Lower lobe of right lung (tissue), 2 donors: ENCODE results near the gene GNB2. TPM values are rescaled to one million over a fixed set of nuclear protein-coding genes. Genes with fewer than 3 reads are reported as not detected.

Source experiments
- ATAC-seq, 2 donors: fragments of 200-7000 bp; cut with Tn5 transposase; one replicate each; pipeline ENCODE4 v1.9.1; 2020 to 2022; ENCODE audit warnings: mild to moderate bottlenecking in 2 of 2, moderate library complexity in 2 of 2
- DNase-seq: peaks from one replicate; pipeline ENCODE4 v3.0.0-alpha.2; 2020
- H3K27ac ChIP-seq: fragments of 200-600 bp; one replicate; pipeline ENCODE4 v1.8.0; 2022
- H3K27me3 ChIP-seq: fragments of 200-600 bp; one replicate; pipeline ENCODE4 v1.8.0; 2022; ENCODE audit warnings: low read depth
- H3K36me3 ChIP-seq: fragments of 200-600 bp; one replicate; pipeline ENCODE4 v1.8.0; 2022; ENCODE audit warnings: mild to moderate bottlenecking
- H3K4me1 ChIP-seq: fragments of 200-600 bp; one replicate; pipeline ENCODE4 v1.8.0; 2022
- H3K4me3 ChIP-seq: fragments of 200-600 bp; one replicate; pipeline ENCODE4 v1.8.0; 2022; ENCODE audit warnings: mild to moderate bottlenecking
- H3K9me3 ChIP-seq: fragments of 200-600 bp; one replicate; pipeline ENCODE4 v1.8.0; 2022
- CTCF ChIP-seq: fragments of 200-600 bp; IDR thresholded peaks from one replicate; pipeline ENCODE4 v1.8.0; 2022; ENCODE audit warnings: antibody characterized with exemption, mild to moderate bottlenecking
- intact Hi-C: fragments of 100-400 bp; cut with DNase I; formaldehyde crosslinking; loops from one replicate; pipeline ENCODE4 v1.11.0; 2022
- total RNA-seq: library from RNA; stranded (reverse); fragmentation: NEBNext Ultra II Directional; extraction: Animal tissue kit (Norgen Biotek cat#: 25700); gene quantifications from one replicate; pipeline ENCODE4 v1.2.1, GENCODE V29; 2021
- donor health status: DM: no; HTN: yes; CAD: no; lungs with severe emphysema.

GNB2 gene
- total RNA-seq, 1 donor from 2014 or later: 247 TPM

GRCh38 chr7:100705753-100706671 is 32.5 kb downstream of the GNB2 start, which contains the start of gene POP7:
TSS of gene POP7 (plus strand) at chr7:100706121. CDS start at chr7:100706831, 710 bp downstream.
- Histone ChIP-seq H3K9me3 (no peaks in the 10 kb centered on the region), H3K4me1 (peaks cover 22% of the 10 kb centered on the region), H3K36me3 (no peaks in the 10 kb centered on the region), H3K4me3 (peak within 1 kb of the TSS; percentile 90), H3K27me3 (no peaks in the 10 kb centered on the region), H3K27ac (peak within 1 kb of the TSS; percentile 96)
- intact Hi-C loops: no loop called here
- DNase-seq: peak; percentile 99
- peak; percentile 98 to 99 for ATAC-seq
- no peak for TF ChIP-seq CTCF

GRCh38 chr7:100706672-100707311 is 33.3 kb downstream of the GNB2 start:
- Histone ChIP-seq H3K36me3 (no peaks in the 10 kb centered on the region), H3K27me3 (no peaks in the 10 kb centered on the region), H3K4me1 (peaks cover 22% of the 10 kb centered on the region), H3K9me3 (no peaks in the 10 kb centered on the region), H3K4me3 (peak overlapping the region; percentile 90), H3K27ac (peak overlapping the region; percentile 96)
- TF ChIP-seq CTCF: no peak
- DNase-seq (peak; percentile 56), ATAC-seq (no peak)
- intact Hi-C loops: no loop called here

- ATAC-seq (no peak), DNase-seq (no peak)
- H3K27ac ChIP-seq: no peak overlapping the region
- H3K36me3 ChIP-seq: no peaks in the 10 kb centered on the region
- TF ChIP-seq CTCF: no peak
- no peaks in the 10 kb centered on the region for H3K27me3 ChIP-seq
- peaks cover 22% of the 10 kb centered on the region for H3K4me1 ChIP-seq
- H3K9me3 ChIP-seq: no peaks in the 10 kb centered on the region
- intact Hi-C loops: no loop called here
- no peak overlapping the region for H3K4me3 ChIP-seq
These were observed 34.9 kb downstream of the GNB2 start for GRCh38 chr7:100708395-100708794.

- no peak overlapping the region for H3K27ac ChIP-seq
- DNase-seq (no peak), ATAC-seq (no peak)
- H3K9me3 ChIP-seq: no peaks in the 10 kb centered on the region
- intact Hi-C loops: no loop called here
- H3K4me3 ChIP-seq: no peak overlapping the region
- TF ChIP-seq CTCF: no peak
- H3K4me1 ChIP-seq: peaks cover 15% of the 10 kb centered on the region
- no peaks in the 10 kb centered on the region for H3K27me3 ChIP-seq
- H3K36me3 ChIP-seq: no peaks in the 10 kb centered on the region
These were observed 36.9 kb downstream of the GNB2 start for GRCh38 chr7:100710452-100710851.

- Histone ChIP-seq H3K9me3 (no peaks in the 10 kb centered on the region), H3K27me3 (no peaks in the 10 kb centered on the region), H3K36me3 (no peaks in the 10 kb centered on the region), H3K4me3 (no peak overlapping the region), H3K4me1 (peaks cover 14% of the 10 kb centered on the region), H3K27ac (no peak overlapping the region)
- DNase-seq: no peak
- intact Hi-C loops: no loop called here
- no peak for ATAC-seq
- TF ChIP-seq CTCF: no peak
These were observed 37.8 kb downstream of the GNB2 start for GRCh38 chr7:100711369-100711768.
